ENCODE data around the gene PROX1.
"Not testable (repeated sequence)": the region's sequence is repeated elsewhere in the genome, so short reads cannot be mapped to it uniquely, and the experiment has no call there.

PROX1 gene

GRCh38 chr1:214085325-214085724, 97.6 kb downstream of the PROX1 start:
- no peak for DNase-seq (ENCODE audit: low read depth in 1 of 2, low spot score in 1 of 2)
- Histone ChIP-seq H3K4me3 (replicated peaks; ENCODE audit: insufficient read depth, low read length) (no peak overlapping the region), H3K27me3 (ENCODE audit: insufficient read depth, poor library complexity, severe bottlenecking) (no peaks in the 10 kb centered on the region), H3K27ac (replicated peaks) (no peak overlapping the region)
- TF ChIP-seq SPI1 (IDR thresholded peaks at IDR 0.05; ENCODE audit: borderline replicate concordance, low read depth) = no peak
- no peak for TF ChIP-seq POLR2AphosphoS5 (IDR thresholded peaks at IDR 0.05; ENCODE audit: low read depth)

DNA sequence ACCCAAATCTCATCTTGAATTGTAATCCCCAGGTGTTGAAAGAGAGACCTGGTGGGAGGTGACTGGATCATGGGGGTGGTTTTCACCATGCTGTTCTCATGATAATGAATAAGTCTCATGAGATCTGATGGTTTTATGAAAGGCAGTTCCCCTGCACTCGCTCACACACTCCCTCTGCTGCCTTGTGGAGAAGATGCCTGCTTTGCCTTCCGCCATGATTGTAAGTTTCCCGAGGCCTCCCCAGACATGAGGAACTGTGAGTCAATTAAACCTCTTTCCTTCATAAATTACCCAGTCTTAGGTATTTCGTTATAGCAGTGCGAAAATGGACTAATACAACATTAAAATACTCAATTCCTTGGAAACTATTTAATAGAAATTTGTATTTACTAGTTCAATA, 99.2 kb downstream of the PROX1 start:
- no peak overlapping the region for H3K4me3 ChIP-seq (replicated peaks; ENCODE audit: insufficient read depth, low read length)
- DNase-seq (ENCODE audit: low read depth in 1 of 2, low spot score in 1 of 2) = no peak
- TF ChIP-seq, protein P1, sequence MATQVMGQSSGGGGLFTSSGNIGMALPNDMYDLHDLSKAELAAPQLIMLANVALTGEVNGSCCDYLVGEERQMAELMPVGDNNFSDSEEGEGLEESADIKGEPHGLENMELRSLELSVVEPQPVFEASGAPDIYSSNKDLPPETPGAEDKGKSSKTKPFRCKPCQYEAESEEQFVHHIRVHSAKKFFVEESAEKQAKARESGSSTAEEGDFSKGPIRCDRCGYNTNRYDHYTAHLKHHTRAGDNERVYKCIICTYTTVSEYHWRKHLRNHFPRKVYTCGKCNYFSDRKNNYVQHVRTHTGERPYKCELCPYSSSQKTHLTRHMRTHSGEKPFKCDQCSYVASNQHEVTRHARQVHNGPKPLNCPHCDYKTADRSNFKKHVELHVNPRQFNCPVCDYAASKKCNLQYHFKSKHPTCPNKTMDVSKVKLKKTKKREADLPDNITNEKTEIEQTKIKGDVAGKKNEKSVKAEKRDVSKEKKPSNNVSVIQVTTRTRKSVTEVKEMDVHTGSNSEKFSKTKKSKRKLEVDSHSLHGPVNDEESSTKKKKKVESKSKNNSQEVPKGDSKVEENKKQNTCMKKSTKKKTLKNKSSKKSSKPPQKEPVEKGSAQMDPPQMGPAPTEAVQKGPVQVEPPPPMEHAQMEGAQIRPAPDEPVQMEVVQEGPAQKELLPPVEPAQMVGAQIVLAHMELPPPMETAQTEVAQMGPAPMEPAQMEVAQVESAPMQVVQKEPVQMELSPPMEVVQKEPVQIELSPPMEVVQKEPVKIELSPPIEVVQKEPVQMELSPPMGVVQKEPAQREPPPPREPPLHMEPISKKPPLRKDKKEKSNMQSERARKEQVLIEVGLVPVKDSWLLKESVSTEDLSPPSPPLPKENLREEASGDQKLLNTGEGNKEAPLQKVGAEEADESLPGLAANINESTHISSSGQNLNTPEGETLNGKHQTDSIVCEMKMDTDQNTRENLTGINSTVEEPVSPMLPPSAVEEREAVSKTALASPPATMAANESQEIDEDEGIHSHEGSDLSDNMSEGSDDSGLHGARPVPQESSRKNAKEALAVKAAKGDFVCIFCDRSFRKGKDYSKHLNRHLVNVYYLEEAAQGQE (IDR thresholded peaks at IDR 0.05; ENCODE audit: insufficient replicate concordance, low read depth) = no peak
- TF ChIP-seq, protein P2, sequence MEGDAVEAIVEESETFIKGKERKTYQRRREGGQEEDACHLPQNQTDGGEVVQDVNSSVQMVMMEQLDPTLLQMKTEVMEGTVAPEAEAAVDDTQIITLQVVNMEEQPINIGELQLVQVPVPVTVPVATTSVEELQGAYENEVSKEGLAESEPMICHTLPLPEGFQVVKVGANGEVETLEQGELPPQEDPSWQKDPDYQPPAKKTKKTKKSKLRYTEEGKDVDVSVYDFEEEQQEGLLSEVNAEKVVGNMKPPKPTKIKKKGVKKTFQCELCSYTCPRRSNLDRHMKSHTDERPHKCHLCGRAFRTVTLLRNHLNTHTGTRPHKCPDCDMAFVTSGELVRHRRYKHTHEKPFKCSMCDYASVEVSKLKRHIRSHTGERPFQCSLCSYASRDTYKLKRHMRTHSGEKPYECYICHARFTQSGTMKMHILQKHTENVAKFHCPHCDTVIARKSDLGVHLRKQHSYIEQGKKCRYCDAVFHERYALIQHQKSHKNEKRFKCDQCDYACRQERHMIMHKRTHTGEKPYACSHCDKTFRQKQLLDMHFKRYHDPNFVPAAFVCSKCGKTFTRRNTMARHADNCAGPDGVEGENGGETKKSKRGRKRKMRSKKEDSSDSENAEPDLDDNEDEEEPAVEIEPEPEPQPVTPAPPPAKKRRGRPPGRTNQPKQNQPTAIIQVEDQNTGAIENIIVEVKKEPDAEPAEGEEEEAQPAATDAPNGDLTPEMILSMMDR (IDR thresholded peaks at IDR 0.05; ENCODE audit: insufficient read depth, low read length) = no peak
- TF ChIP-seq GABPA (IDR thresholded peaks at IDR 0.05; ENCODE audit: low read depth) = no peak
- TF ChIP-seq POLR2AphosphoS5 (IDR thresholded peaks at IDR 0.05; ENCODE audit: low read depth) = no peak
- TF ChIP-seq SPI1 (IDR thresholded peaks at IDR 0.05; ENCODE audit: borderline replicate concordance, low read depth) = no peak
- no peaks in the 10 kb centered on the region for H3K27me3 ChIP-seq (ENCODE audit: insufficient read depth, poor library complexity, severe bottlenecking)
- H3K27ac ChIP-seq (replicated peaks) = no peak overlapping the region

DNA sequence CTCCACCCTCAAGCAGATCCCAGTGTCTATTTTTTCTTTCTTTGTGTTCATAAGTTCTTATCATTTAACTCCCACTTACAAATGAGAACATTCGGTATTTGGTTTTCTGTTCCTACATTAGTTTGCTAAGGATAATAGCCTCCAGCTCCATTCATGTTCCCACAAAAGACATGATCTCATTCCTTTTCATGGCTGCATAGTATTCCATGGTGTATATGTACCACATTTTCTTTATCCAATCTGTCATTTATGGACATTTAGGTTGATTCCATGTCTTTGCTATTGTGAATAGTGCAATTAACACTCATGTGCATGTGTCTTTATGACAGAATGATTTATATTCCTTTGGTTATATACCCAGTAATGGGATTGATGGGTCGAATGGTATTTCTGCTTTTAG, 101.2 kb downstream of the PROX1 start:
- H3K27ac ChIP-seq (replicated peaks); H3K4me3 ChIP-seq (replicated peaks; ENCODE audit: insufficient read depth, low read length); DNase-seq (ENCODE audit: low read depth in 1 of 2, low spot score in 1 of 2); H3K27me3 ChIP-seq (ENCODE audit: insufficient read depth, poor library complexity, severe bottlenecking): not testable (repeated sequence)
